Vagina (tissue), 2 donors: ENCODE results near the gene ZNF346. TPM values are rescaled to one million over a fixed set of nuclear protein-coding genes. Genes with fewer than 3 reads are reported as not detected.
"Not testable (repeated sequence)": the region's sequence is repeated elsewhere in the genome, so short reads cannot be mapped to it uniquely, and the experiment has no call there.

Source experiments
- DNase-seq, 2 donors: peaks; one replicate each; pipeline ENCODE4 v3.0.0-alpha.2; 2017; ENCODE audit errors: extremely low spot score in 2 of 2
- H3K27ac ChIP-seq: fragments of 200-600 bp; sonication (generic); one replicate; pipeline ENCODE4 v1.5.1; 2019
- H3K27me3 ChIP-seq: fragments of 200-600 bp; sonication (generic); one replicate; pipeline ENCODE4 v1.5.1; 2019
- H3K36me3 ChIP-seq, 2 donors: fragments of 200-600 bp; sonication (generic); one replicate each; pipeline ENCODE4 v1.5.1; 2017 to 2019
- H3K4me1 ChIP-seq: fragments of 200-600 bp; sonication (generic); one replicate; pipeline ENCODE4 v1.5.1; 2019
- H3K4me3 ChIP-seq, 2 donors: fragments of 200-600 bp; sonication (generic); 1 replicate in 1 of 2; 2 replicates in 1 of 2; pipeline ENCODE4 v1.5.1; 2016 to 2019
- H3K9me3 ChIP-seq: fragments of 200-600 bp; sonication (generic); one replicate; pipeline ENCODE4 v1.5.1; 2019
- POLR2A ChIP-seq, 2 donors: fragments of 450-650 bp; IDR thresholded peaks; one replicate each; pipeline ENCODE4 v1.6.1; 2017; ENCODE audit warnings: antibody characterized with exemption in 2 of 2, mild to moderate bottlenecking in 2 of 2, moderate library complexity in 2 of 2
- POLR2AphosphoS5 ChIP-seq, 2 donors: sonication (generic); formaldehyde crosslinking; IDR thresholded peaks; one replicate each; pipeline ENCODE4 v1.9.0; 2017; ENCODE audit warnings: antibody characterized with exemption in 2 of 2, mild to moderate bottlenecking in 2 of 2, low read depth in 1 of 2; ENCODE audit not compliant: insufficient read depth in 1 of 2
- intact Hi-C: fragments of 100-400 bp; cut with DNase I; formaldehyde crosslinking; loops from one replicate; pipeline ENCODE4 v1.15.1; 2023
- total RNA-seq: library from RNA; depleted of rRNA; stranded (reverse); fragments of >200 nt; gene quantifications from one replicate; pipeline ENCODE4 v1.2.3, GENCODE V29; 2016
- TF ChIP-seq, protein P1 (sequence below), 3 experiments: fragments of 450-650 bp in 2 of 3; fragments of 200-600 bp in 1 of 3; sonication (generic) in 1 of 3; IDR thresholded peaks; one replicate each; pipeline ENCODE4 v1.5.1; 2017 to 2019; ENCODE audit warnings: antibody characterized with exemption in 3 of 3, mild to moderate bottlenecking in 2 of 3, moderate library complexity in 2 of 3

Gene ZNF346
- total RNA-seq, 1 donor from 2014 or later = 52.1 TPM

DNA sequence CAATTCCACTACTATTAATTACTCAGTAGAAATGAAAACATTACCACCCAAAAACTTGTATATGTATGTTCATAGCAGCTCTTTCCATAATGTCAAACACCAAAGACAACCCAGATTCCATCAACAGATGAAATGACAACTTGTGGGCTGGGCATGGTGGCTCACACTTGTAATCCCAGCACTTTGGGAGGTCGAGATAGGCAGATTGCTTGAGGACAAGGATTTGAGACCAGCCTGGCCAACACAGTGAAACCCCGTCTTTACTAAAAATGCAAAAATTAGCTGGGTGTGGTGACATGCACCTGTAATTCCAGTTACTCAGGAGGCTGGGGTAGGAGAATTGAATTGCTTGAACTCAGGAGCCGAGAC is 27.4 kb upstream of the ZNF346 start:
- H3K27ac ChIP-seq = no peak overlapping the region
- no peak overlapping the region for H3K4me3 ChIP-seq
- H3K27me3 ChIP-seq = no peaks in the 10 kb centered on the region
- no peaks in the 10 kb centered on the region for H3K9me3 ChIP-seq
- TF ChIP-seq POLR2AphosphoS5 (IDR thresholded peaks at IDR 0.05; ENCODE audit: insufficient read depth in 1 of 2, low read depth in 1 of 2) = no peak
- no peak for TF ChIP-seq POLR2A (IDR thresholded peaks at IDR 0.05)
- TF ChIP-seq, protein P1, sequence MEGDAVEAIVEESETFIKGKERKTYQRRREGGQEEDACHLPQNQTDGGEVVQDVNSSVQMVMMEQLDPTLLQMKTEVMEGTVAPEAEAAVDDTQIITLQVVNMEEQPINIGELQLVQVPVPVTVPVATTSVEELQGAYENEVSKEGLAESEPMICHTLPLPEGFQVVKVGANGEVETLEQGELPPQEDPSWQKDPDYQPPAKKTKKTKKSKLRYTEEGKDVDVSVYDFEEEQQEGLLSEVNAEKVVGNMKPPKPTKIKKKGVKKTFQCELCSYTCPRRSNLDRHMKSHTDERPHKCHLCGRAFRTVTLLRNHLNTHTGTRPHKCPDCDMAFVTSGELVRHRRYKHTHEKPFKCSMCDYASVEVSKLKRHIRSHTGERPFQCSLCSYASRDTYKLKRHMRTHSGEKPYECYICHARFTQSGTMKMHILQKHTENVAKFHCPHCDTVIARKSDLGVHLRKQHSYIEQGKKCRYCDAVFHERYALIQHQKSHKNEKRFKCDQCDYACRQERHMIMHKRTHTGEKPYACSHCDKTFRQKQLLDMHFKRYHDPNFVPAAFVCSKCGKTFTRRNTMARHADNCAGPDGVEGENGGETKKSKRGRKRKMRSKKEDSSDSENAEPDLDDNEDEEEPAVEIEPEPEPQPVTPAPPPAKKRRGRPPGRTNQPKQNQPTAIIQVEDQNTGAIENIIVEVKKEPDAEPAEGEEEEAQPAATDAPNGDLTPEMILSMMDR (IDR thresholded peaks at IDR 0.05) = no peak
- no peak for DNase-seq
- peaks cover 9% of the 10 kb centered on the region for H3K4me1 ChIP-seq
- no peaks in the 10 kb centered on the region for H3K36me3 ChIP-seq
- intact Hi-C loops = no loop called here

GRCh38 chr5:176995896-176996767 is 26.4 kb upstream of the ZNF346 start:
- Histone ChIP-seq H3K27me3 (no peaks in the 10 kb centered on the region), H3K27ac (no peak overlapping the region), H3K4me3 (no peak overlapping the region), H3K9me3 (no peaks in the 10 kb centered on the region), H3K4me1 (peaks cover 9% of the 10 kb centered on the region), H3K36me3 (no peaks in the 10 kb centered on the region)
- intact Hi-C loops = no loop called here
- TF ChIP-seq, protein P1 (IDR thresholded peaks at IDR 0.05) = no peak
- no peak for TF ChIP-seq POLR2AphosphoS5 (IDR thresholded peaks at IDR 0.05; ENCODE audit: insufficient read depth in 1 of 2, low read depth in 1 of 2)
- TF ChIP-seq POLR2A (IDR thresholded peaks at IDR 0.05) = no peak
- no peak for DNase-seq

GRCh38 chr5:176996780-176997179 is 25.7 kb upstream of the ZNF346 start:
- intact Hi-C loops = no loop called here
- no peak for DNase-seq
- peaks cover 9% of the 10 kb centered on the region for H3K4me1 ChIP-seq
- H3K27me3 ChIP-seq = no peaks in the 10 kb centered on the region
- no peaks in the 10 kb centered on the region for H3K9me3 ChIP-seq
- H3K36me3 ChIP-seq = no peaks in the 10 kb centered on the region
- TF ChIP-seq POLR2A (IDR thresholded peaks at IDR 0.05) (no peak), POLR2AphosphoS5 (IDR thresholded peaks at IDR 0.05; ENCODE audit: insufficient read depth in 1 of 2, low read depth in 1 of 2) (no peak)
- TF ChIP-seq, protein P1 (IDR thresholded peaks at IDR 0.05) = no peak
- H3K4me3 ChIP-seq = no peak overlapping the region
- no peak overlapping the region for H3K27ac ChIP-seq

GRCh38 chr5:176998828-176999227 is 23.7 kb upstream of the ZNF346 start:
- intact Hi-C loops = no loop called here
- Histone ChIP-seq H3K9me3 (no peaks in the 10 kb centered on the region), H3K27me3 (no peaks in the 10 kb centered on the region), H3K4me1 (peaks cover 12% of the 10 kb centered on the region), H3K36me3 (no peaks in the 10 kb centered on the region), H3K27ac (no peak overlapping the region), H3K4me3 (no peak overlapping the region)
- TF ChIP-seq POLR2A (IDR thresholded peaks at IDR 0.05) (no peak), POLR2AphosphoS5 (IDR thresholded peaks at IDR 0.05; ENCODE audit: insufficient read depth in 1 of 2, low read depth in 1 of 2) (no peak)
- no peak for DNase-seq

DNA sequence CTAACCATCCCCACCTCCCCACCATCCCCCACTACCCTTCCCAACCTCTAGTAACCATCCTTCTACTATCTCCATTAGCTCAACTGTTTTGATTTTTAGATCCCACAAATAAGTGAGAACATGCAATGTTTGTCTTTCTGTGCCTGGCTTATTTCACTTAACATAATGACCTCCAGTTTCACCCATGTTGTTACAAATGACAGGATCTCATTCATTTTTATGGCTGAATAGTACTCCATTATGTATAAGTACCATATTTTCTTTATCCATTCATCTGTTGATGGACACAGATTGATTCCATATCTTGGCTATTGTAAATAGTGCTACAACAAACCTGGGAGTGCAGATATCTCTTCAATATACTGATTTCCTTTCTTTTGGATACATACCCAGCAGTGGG is 23.0 kb upstream of the ZNF346 start:
- peaks cover 19% of the 10 kb centered on the region for H3K4me1 ChIP-seq
- H3K4me3 ChIP-seq, DNase-seq, H3K27ac ChIP-seq, H3K9me3 ChIP-seq, H3K36me3 ChIP-seq, intact Hi-C loops, H3K27me3 ChIP-seq: not testable (repeated sequence)

DNA sequence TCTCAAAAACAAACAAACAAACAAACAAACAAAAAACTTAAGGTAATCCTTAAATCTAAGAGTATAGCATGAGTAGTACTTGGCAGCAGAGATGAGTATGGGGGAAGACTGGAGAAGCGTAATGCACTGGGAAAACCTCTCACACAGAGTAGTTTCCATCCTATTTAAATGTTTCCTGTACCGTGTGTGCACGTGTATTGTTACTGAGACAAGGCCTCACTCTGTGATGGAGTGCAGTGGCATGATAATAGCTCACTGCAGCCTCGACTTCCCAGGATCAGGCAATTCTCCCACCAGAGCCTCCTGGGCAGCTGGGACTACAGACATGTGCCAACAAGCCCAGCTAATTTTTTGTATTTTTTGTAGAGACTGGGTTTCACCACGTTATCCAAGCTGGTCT is 18.8 kb upstream of the ZNF346 start:
- Histone ChIP-seq H3K4me1 (peaks cover 21% of the 10 kb centered on the region), H3K27me3 (no peaks in the 10 kb centered on the region), H3K36me3 (no peaks in the 10 kb centered on the region), H3K27ac (no peak overlapping the region), H3K9me3 (no peaks in the 10 kb centered on the region), H3K4me3 (no peak overlapping the region)
- intact Hi-C loops = no loop called here
- TF ChIP-seq POLR2AphosphoS5 (IDR thresholded peaks at IDR 0.05; ENCODE audit: insufficient read depth in 1 of 2, low read depth in 1 of 2) (no peak), POLR2A (IDR thresholded peaks at IDR 0.05) (no peak)
- TF ChIP-seq, protein P1 (IDR thresholded peaks at IDR 0.05) = no peak
- DNase-seq = no peak
